Heart left ventricle (tissue), 16 donors: ENCODE data around the gene NDEL1. TPM values are rescaled to one million over a fixed set of nuclear protein-coding genes. Genes with fewer than 3 reads are reported as not detected.

Experiments
- ATAC-seq, 4 donors: fragments of 200-7000 bp; cut with Tn5 transposase; one replicate each; pipeline ENCODE4 v1.9.1; 2020 to 2022; ENCODE audit warnings: moderate library complexity in 4 of 4, mild to moderate bottlenecking in 3 of 4, moderate number of reproducible peaks in 1 of 4
- DNase-seq, 5 donors: peaks; one replicate each; pipeline ENCODE4 v3.0.0-alpha.2; 2020
- H3K27ac ChIP-seq, 12 donors: fragments of 200-600 bp; sonication (generic) in 4 of 12; one replicate each; pipeline versions ENCODE4 v1.5.0 to v1.8.0; 2016 to 2022; ENCODE audit warnings: mild to moderate bottlenecking in 2 of 12
- H3K27me3 ChIP-seq, 9 donors: fragments of 200-600 bp; sonication (generic) in 2 of 9; one replicate each; pipeline versions ENCODE4 v1.5.1 to v1.8.0; 2016 to 2022; ENCODE audit warnings: mild to moderate bottlenecking in 3 of 9
- H3K36me3 ChIP-seq, 9 donors: fragments of 200-600 bp; sonication (generic) in 2 of 9; one replicate each; pipeline versions ENCODE4 v1.5.0 to v1.8.0; 2018 to 2022; ENCODE audit warnings: mild to moderate bottlenecking in 2 of 9
- H3K4me1 ChIP-seq, 12 donors: fragments of 200-600 bp; sonication (generic) in 4 of 12; one replicate each; pipeline versions ENCODE4 v1.5.0 to v1.8.0; 2016 to 2022; ENCODE audit warnings: mild to moderate bottlenecking in 3 of 12
- H3K4me3 ChIP-seq, 12 donors: fragments of 200-600 bp; sonication (generic) in 4 of 12; one replicate each; pipeline versions ENCODE4 v1.5.0 to v1.8.0; 2017 to 2022; ENCODE audit warnings: mild to moderate bottlenecking in 9 of 12, moderate library complexity in 4 of 12
- H3K9me3 ChIP-seq, 12 donors: fragments of 200-600 bp; sonication (generic) in 4 of 12; one replicate each; pipeline versions ENCODE4 v1.5.0 to v1.8.0; 2016 to 2022; ENCODE audit warnings: mild to moderate bottlenecking in 1 of 12
- POLR2A ChIP-seq, 2 donors: fragments of 450-650 bp; IDR thresholded peaks; one replicate each; pipeline ENCODE4 v1.6.1; 2017; ENCODE audit warnings: antibody characterized with exemption in 2 of 2, mild to moderate bottlenecking in 2 of 2, moderate library complexity in 2 of 2
- WGBS, 4 donors: extraction: QIAGEN DNeasy Blood & Tissue Kit in 2 of 4; methylation state at CpG; one replicate each; pipeline versions ENCODE4 v1.1.5 to v1.1.7; 2013 to 2018; 5-methylcytosine and 5-hydroxymethylcytosine counted together
- intact Hi-C, 10 donors: fragments of 100-400 bp; cut with DNase I; formaldehyde crosslinking; loops; one replicate each; pipeline versions ENCODE4 v1.11.1 to v1.14.2; 2022
- polyA plus RNA-seq, 2 donors: library from polyadenylated mRNA; stranded (reverse); fragments of 200-250 nt; gene quantifications; one replicate each; pipeline ENCODE4 v1.2.3, GENCODE V29; 2013
- total RNA-seq, 9 donors: library from RNA; depleted of rRNA in 2 of 9; stranded (reverse); fragments of >200 nt in 2 of 9; fragmentation: NEBNext Ultra II Directional in 3 of 9; extraction: Animal tissue kit (Norgen Biotek cat#: 25700) in 3 of 9; gene quantifications; one replicate each; pipeline versions ENCODE4 v1.1.0 to v1.2.4, GENCODE V29; 2016 to 2023
- TF ChIP-seq, protein P1 (sequence below), 12 donors: fragments of 200-600 bp; sonication (generic) in 4 of 12; IDR thresholded peaks; one replicate each; pipeline versions ENCODE4 v1.5.0 to v1.8.0; 2018 to 2022; ENCODE audit warnings: antibody characterized with exemption in 12 of 12, mild to moderate bottlenecking in 5 of 12
- donor health status: ischemic (EF 13 %, LVEDD 7.1; RV severe dilation, severe dysfunction).
- donor health status: healthy with polysubstance abuse.
- donor health status: DM: no; HTN: yes; CAD: no.
- donor health status: DM: no; HTN: no; CAD: no.
- donor health status: ischemic (EF 25% LVEDD 6.9; RV normal size, moderate dysfunction).
- donor health status: ischemic (EF 25% LVEDD 5.7; RV mildly dilated, moderate dysfunction).
- donor health status: healthy.
- donor health status: DM: yes; HTN: yes; CAD: no.
- donor health status: ischemic (EF 35%, LVEDD 5.7; RV mildly dilated, moderate dysfunction).
- donor health status: nonischemic (EF 11% LVEDD 7.7; RV severe dilation, severe dysfunction).
- donor health status: DM: yes; HTN: yes; CAD: no.
- donor health status: PGD.
- donor health status: ischemic (EF 29% LVEDD 5.4; RV normal size, mild dysfunction).
- donor health status: nonischemic (EF 23%, LVEDD 6.1; RV moderate dilation, normal function).

NDEL1 gene
- total and polyA plus RNA-seq, 11 donors, result 16.5 to 36.4 (median 25.8) TPM

DNA sequence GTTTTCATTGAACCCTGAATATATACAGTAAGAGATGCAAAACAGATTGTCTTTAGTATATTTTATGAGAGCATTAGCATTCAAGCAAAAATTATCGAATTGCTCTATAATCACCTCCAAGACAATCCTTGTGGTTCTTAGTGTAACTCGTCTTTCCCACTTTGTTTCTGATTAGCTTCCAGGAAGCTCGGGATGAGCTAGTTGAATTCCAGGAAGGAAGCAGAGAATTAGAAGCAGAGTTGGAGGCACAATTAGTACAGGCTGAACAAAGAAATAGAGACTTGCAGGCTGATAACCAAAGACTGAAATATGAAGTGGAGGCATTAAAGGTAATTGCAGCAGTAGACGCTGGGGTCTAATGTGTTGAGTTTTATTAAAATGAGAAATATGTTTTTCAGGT is 9.9 kb downstream of the NDEL1 start:
- WGBS, 4 donors, result 46 to 55% (median 53%) methylated on average over 4 of the region's 4 CpGs
- no peak for TF ChIP-seq POLR2A (IDR thresholded peaks at IDR 0.05)
- TF ChIP-seq, protein P1, sequence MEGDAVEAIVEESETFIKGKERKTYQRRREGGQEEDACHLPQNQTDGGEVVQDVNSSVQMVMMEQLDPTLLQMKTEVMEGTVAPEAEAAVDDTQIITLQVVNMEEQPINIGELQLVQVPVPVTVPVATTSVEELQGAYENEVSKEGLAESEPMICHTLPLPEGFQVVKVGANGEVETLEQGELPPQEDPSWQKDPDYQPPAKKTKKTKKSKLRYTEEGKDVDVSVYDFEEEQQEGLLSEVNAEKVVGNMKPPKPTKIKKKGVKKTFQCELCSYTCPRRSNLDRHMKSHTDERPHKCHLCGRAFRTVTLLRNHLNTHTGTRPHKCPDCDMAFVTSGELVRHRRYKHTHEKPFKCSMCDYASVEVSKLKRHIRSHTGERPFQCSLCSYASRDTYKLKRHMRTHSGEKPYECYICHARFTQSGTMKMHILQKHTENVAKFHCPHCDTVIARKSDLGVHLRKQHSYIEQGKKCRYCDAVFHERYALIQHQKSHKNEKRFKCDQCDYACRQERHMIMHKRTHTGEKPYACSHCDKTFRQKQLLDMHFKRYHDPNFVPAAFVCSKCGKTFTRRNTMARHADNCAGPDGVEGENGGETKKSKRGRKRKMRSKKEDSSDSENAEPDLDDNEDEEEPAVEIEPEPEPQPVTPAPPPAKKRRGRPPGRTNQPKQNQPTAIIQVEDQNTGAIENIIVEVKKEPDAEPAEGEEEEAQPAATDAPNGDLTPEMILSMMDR (IDR thresholded peaks at IDR 0.05), result no peak
- Histone ChIP-seq H3K4me1 (peaks cover 0 to 76% (median 45%) of the 10 kb centered on the region in 12 donors), H3K9me3 (no peaks in the 10 kb centered on the region), H3K27ac (peak overlapping the region in 9 of 12 donors; percentile 1 to 38 (median 22)), H3K36me3 (peaks cover 0 to 71% (median 60%) of the 10 kb centered on the region in 9 donors), H3K4me3 (peak overlapping the region in 1 of 12 donors; percentile 4), H3K27me3 (no peaks in the 10 kb centered on the region)
- intact Hi-C loops, result no loop called here
- no peak for DNase-seq
- ATAC-seq, result peak in 1 of 4 donors; percentile 38

DNA sequence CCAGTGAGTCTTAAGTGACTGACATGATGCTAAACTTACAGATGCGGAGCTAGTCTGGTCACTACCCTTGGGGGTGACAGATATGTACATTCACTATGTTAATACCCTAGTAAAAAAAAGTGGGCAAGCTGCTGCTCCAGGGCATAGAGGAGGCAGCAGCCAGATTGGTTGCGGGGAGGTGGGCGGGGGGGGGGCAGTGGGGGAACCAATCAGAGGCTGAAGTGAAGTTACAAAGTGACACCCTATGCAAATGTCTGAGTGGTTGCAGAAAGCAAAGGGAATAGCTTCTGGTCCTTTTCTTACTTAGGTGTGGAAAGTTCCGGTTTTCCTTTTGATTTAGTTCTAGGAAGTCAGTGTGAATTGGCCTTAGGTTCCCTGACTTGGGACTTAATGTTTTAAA is 12.1 kb downstream of the NDEL1 start:
- peak in 2 of 4 donors; percentile 42 to 63 for ATAC-seq
- Histone ChIP-seq H3K27me3 (no peaks in the 10 kb centered on the region), H3K36me3 (peaks cover 0 to 94% (median 80%) of the 10 kb centered on the region in 9 donors), H3K4me3 (no peak overlapping the region), H3K4me1 (peaks cover 0 to 56% (median 27%) of the 10 kb centered on the region in 12 donors), H3K9me3 (no peaks in the 10 kb centered on the region), H3K27ac (peak overlapping the region in 1 of 12 donors; percentile 2)
- DNase-seq, result no peak
- no peak for TF ChIP-seq POLR2A (IDR thresholded peaks at IDR 0.05)
- TF ChIP-seq, protein P1 (IDR thresholded peaks at IDR 0.05), result no peak
- intact Hi-C loops, result no loop called here
- 51 to 67% (median 57%) methylated on average over 4 of the region's 4 CpGs for WGBS, 4 donors

DNA sequence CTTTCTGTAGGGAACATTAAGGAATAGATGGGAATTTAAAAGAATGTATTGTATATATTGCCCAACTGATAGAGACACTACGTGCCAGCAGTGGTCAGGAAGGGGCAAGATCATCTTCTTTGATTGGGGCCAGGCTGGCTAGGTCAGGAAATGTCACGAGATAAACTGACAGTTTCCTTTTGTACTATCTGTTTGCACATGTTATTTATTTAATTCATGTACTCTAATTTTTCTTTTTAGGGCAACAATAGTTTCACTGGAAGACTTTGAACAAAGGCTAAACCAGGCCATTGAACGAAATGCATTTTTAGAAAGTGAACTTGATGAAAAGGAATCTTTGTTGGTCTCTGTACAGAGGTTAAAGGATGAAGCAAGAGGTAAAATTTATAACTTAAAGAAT is 12.6 kb downstream of the NDEL1 start:
- TF ChIP-seq POLR2A (IDR thresholded peaks at IDR 0.05), result no peak
- TF ChIP-seq, protein P1 (IDR thresholded peaks at IDR 0.05), result no peak
- Histone ChIP-seq H3K4me1 (peaks cover 0 to 52% (median 25%) of the 10 kb centered on the region in 12 donors), H3K36me3 (peaks cover 0 to 99% (median 85%) of the 10 kb centered on the region in 9 donors), H3K27me3 (no peaks in the 10 kb centered on the region), H3K9me3 (no peaks in the 10 kb centered on the region), H3K27ac (peak overlapping the region in 2 of 12 donors; percentile 2 to 15), H3K4me3 (no peak overlapping the region)
- 35 to 65% (median 44%) methylated on average over 3 of the region's 3 CpGs for WGBS, 4 donors
- ATAC-seq (no peak), DNase-seq (no peak)
- intact Hi-C loops, result no loop called here

DNA sequence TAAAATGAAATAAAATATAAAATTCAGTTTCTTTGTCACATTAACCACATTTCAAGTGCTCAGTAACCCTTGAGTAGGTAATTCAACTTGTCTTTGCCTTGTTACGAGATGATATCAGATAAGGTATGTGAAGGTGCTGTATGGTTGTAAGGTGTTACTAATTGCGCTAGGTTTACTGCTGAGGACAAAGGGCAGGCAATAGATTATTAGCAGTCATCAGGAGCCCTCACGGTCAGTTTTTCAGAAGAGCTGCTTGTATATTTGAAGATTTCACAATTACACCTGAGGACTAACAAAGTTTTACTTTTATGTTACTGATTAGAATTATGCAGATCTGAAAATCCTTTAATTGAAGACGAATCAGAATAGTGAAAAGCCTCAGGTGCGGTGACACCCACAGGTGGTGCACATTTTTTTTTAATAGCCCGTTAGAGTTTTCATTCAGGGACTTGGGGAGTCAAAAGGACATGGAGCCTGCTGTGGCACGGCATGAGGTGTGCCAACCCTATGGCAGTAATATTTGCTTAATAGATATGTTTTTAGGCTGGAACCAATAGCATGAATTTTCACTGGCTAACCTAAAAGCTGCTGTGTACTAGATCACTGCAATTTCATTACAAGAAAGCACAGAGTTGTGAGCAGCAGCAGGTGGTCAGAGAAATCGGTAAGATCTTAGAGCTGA is 16.4 kb downstream of the NDEL1 start:
- Histone ChIP-seq H3K4me3 (no peak overlapping the region), H3K36me3 (peaks cover 0 to 100% (median 94%) of the 10 kb centered on the region in 9 donors), H3K27ac (no peak overlapping the region), H3K9me3 (no peaks in the 10 kb centered on the region), H3K27me3 (no peaks in the 10 kb centered on the region), H3K4me1 (peaks cover 0 to 24% (median 6%) of the 10 kb centered on the region in 12 donors)
- ATAC-seq (no peak), DNase-seq (no peak)
- TF ChIP-seq POLR2A (IDR thresholded peaks at IDR 0.05), result no peak
- TF ChIP-seq, protein P1 (IDR thresholded peaks at IDR 0.05), result no peak
- intact Hi-C loops, result no loop called here
- WGBS, 4 donors, result 84 to 93% (median 90%) methylated on average over 8 of the region's 8 CpGs
